MCF 10A (cell line): ENCODE measurements around the gene PAK5. TPM values are rescaled to one million over a fixed set of nuclear protein-coding genes. Genes with fewer than 3 reads are reported as not detected.

Source experiments
- BruUV-seq: library from RNA; stranded (reverse); fragments of 400-500 nt; replicated peaks from 2 replicates; lab custom pipeline; 2021; lab: Mats Ljungman, UMichigan
- CTCF ChIA-PET: fragments of 300-600 bp; sonication (Branson Sonifier 250); formaldehyde crosslinking; extraction: SDS; loops from one replicate; lab custom pipeline; 2021; ENCODE audit warnings: antibody characterized with exemption, inconsistent platforms; lab: Yijun Ruan, JAX
- POLR2A ChIA-PET: fragments of 300-600, 350-650 bp; sonication (Branson Sonifier 250); formaldehyde crosslinking; extraction: SDS; loops from one replicate; lab custom pipeline; 2020; ENCODE audit warnings: antibody characterized with exemption, inconsistent platforms; lab: Yijun Ruan, JAX
- DNase-seq: peaks from one replicate; pipeline ENCODE4 v3.0.0-alpha.2; 2018; ENCODE audit not compliant: unreplicated experiment
- H3K27ac Mint-ChIP-seq: one replicate; pipeline ENCODE4 v1.8.0; 2022; ENCODE audit warnings: mild to moderate bottlenecking, low read depth, mixed read lengths; ENCODE audit not compliant: unreplicated experiment
- H3K27me3 Mint-ChIP-seq: one replicate; pipeline ENCODE4 v1.8.0; 2022; ENCODE audit warnings: mixed read lengths; ENCODE audit not compliant: insufficient read depth, unreplicated experiment
- H3K36me3 Mint-ChIP-seq: one replicate; pipeline ENCODE4 v1.8.0; 2022; ENCODE audit warnings: mild to moderate bottlenecking, moderate library complexity, mixed read lengths; ENCODE audit not compliant: insufficient read depth, unreplicated experiment
- H3K4me1 Mint-ChIP-seq: one replicate; pipeline ENCODE4 v1.8.0; 2022; ENCODE audit warnings: mixed read lengths; ENCODE audit not compliant: insufficient read depth, unreplicated experiment
- H3K4me3 Mint-ChIP-seq: one replicate; pipeline ENCODE4 v1.8.0; 2022; ENCODE audit warnings: mild to moderate bottlenecking, moderate library complexity, mixed read lengths; ENCODE audit not compliant: unreplicated experiment
- H3K9me3 Mint-ChIP-seq: one replicate; pipeline ENCODE4 v1.8.0; 2022; ENCODE audit warnings: mixed read lengths; ENCODE audit not compliant: unreplicated experiment
- CTCF ChIP-seq: fragments of 200-600 bp; IDR thresholded peaks from one replicate; pipeline ENCODE4 v1.8.0; 2022; ENCODE audit warnings: antibody characterized with exemption, mild to moderate bottlenecking; ENCODE audit not compliant: unreplicated experiment
- intact Hi-C: fragments of 100-400 bp; cut with micrococcal nuclease; formaldehyde crosslinking; loops from 2 replicates; pipeline ENCODE4 v1.14.1; 2022
- total RNA-seq: library from RNA; stranded (reverse); gene quantifications from 2 replicates; pipeline ENCODE4 v1.2.3, GENCODE V29; 2022

Gene PAK5
- total RNA-seq, 1 experiment from 2014 or later = not detected

GRCh38 chr20:9810738-9811137 lies 28.1 kb downstream of the PAK5 start:
- CTCF ChIA-PET = interaction anchor here (0.7 kb wide), 1 partner anchor 70 kb away, joined by 3 read pairs; no protein-coding TSS in a partner anchor
- no TSS peak for BruUV-seq
- Mint-ChIP-seq H3K9me3 (no peaks in the 10 kb centered on the region), H3K4me3 (no peak overlapping the region), H3K36me3 (no peaks in the 10 kb centered on the region), H3K4me1 (no peaks in the 10 kb centered on the region), H3K27me3 (no peaks in the 10 kb centered on the region), H3K27ac (no peak overlapping the region)
- no peak for DNase-seq
- no peak for TF ChIP-seq CTCF
- intact Hi-C loops = no loop called here
- POLR2A ChIA-PET = no interaction called here

- H3K4me1 Mint-ChIP-seq = no peaks in the 10 kb centered on the region
- TF ChIP-seq CTCF = no peak
- H3K27me3 Mint-ChIP-seq = no peaks in the 10 kb centered on the region
- ChIA-PET CTCF (interaction anchor here (0.6 to 0.9 kb wide), 2 partner anchors 402 to 545 kb away, joined by 3 to 4 read pairs; no protein-coding TSS in a partner anchor), POLR2A (interaction anchor here (0.7 kb wide), 1 partner anchor 245 kb away, joined by 3 read pairs; no protein-coding TSS in a partner anchor)
- H3K36me3 Mint-ChIP-seq = no peaks in the 10 kb centered on the region
- BruUV-seq = no TSS peak
- DNase-seq = no peak
- H3K27ac Mint-ChIP-seq = no peak overlapping the region
- no peaks in the 10 kb centered on the region for H3K9me3 Mint-ChIP-seq
- H3K4me3 Mint-ChIP-seq = no peak overlapping the region
- intact Hi-C loops = no loop called here
These were observed 29.6 kb downstream of the PAK5 start for GRCh38 chr20:9809271-9809670.

GRCh38 chr20:9808166-9808565 lies 30.7 kb downstream of the PAK5 start:
- TF ChIP-seq CTCF = no peak
- ChIA-PET POLR2A (no interaction called here), CTCF (no interaction called here)
- BruUV-seq = no TSS peak
- DNase-seq = no peak
- Mint-ChIP-seq H3K27me3 (no peaks in the 10 kb centered on the region), H3K36me3 (no peaks in the 10 kb centered on the region), H3K4me1 (no peaks in the 10 kb centered on the region), H3K9me3 (no peaks in the 10 kb centered on the region), H3K27ac (no peak overlapping the region), H3K4me3 (no peak overlapping the region)
- intact Hi-C loops = no loop called here

- DNase-seq = no peak
- Mint-ChIP-seq H3K27ac (no peak overlapping the region), H3K4me1 (no peaks in the 10 kb centered on the region), H3K36me3 (no peaks in the 10 kb centered on the region), H3K4me3 (no peak overlapping the region), H3K27me3 (no peaks in the 10 kb centered on the region), H3K9me3 (no peaks in the 10 kb centered on the region)
- CTCF ChIA-PET = no interaction called here
- POLR2A ChIA-PET = no interaction called here
- no peak for TF ChIP-seq CTCF
- intact Hi-C loops = no loop called here
- BruUV-seq = no TSS peak
These were observed 31.7 kb downstream of the PAK5 start for GRCh38 chr20:9807136-9807535.
